GM18505 (cell line): ENCODE results near the gene SLC29A2.
"Not testable (repeated sequence)": the region's sequence is repeated elsewhere in the genome, so short reads cannot be mapped to it uniquely, and the experiment has no call there.

Source experiments
- ATAC-seq: cut with Tn5 transposase; IDR thresholded peaks from one replicate; pipeline ENCODE4 v1.9.1; 2021; ENCODE audit not compliant: unreplicated experiment
- POLR2A ChIP-seq: IDR thresholded peaks from 4 replicates; pipeline ENCODE4 v1.6.1; 2011; ENCODE audit warnings: borderline replicate concordance; ENCODE audit not compliant: insufficient read depth, insufficient read length; ENCODE audit errors: extremely low read depth

Gene SLC29A2

GRCh38 chr11:66328302-66329144 is 43.0 kb downstream of the SLC29A2 start:
- ATAC-seq, result peak; percentile 63

GRCh38 chr11:66328031-66328301 is 43.6 kb downstream of the SLC29A2 start:
- no peak for ATAC-seq
- TF ChIP-seq POLR2A, result no peak

More at GRCh38 chr11:66328302-66329144, 43.0 kb downstream of the SLC29A2 start:
- no peak for TF ChIP-seq POLR2A

- no peak for ATAC-seq
- TF ChIP-seq POLR2A, result no peak
Observed at GRCh38 chr11:66327171-66328030, 44.2 kb downstream of the SLC29A2 start.

- no peak for TF ChIP-seq POLR2A
- ATAC-seq, result no peak
Observed at GRCh38 chr11:66326261-66327111, 45.1 kb downstream of the SLC29A2 start.

GRCh38 chr11:66325263-66325671 is 46.3 kb downstream of the SLC29A2 start:
- no peak for TF ChIP-seq POLR2A
- ATAC-seq, result no peak

GRCh38 chr11:66324664-66325063 is 46.9 kb downstream of the SLC29A2 start:
- no peak for TF ChIP-seq POLR2A
- ATAC-seq, result no peak

- TF ChIP-seq POLR2A, result no peak
- no peak for ATAC-seq
Observed at GRCh38 chr11:66323684-66324083, 47.9 kb downstream of the SLC29A2 start.

- TF ChIP-seq POLR2A, result no peak
- ATAC-seq, result no peak
Observed at GRCh38 chr11:66322732-66323427, 48.7 kb downstream of the SLC29A2 start.

- no peak for TF ChIP-seq POLR2A
Observed at GRCh38 chr11:66321606-66322005, 50.0 kb downstream of the SLC29A2 start.

GRCh38 chr11:66320748-66321147 is 50.8 kb downstream of the SLC29A2 start:
- not testable (repeated sequence) for ATAC-seq

More at GRCh38 chr11:66321606-66322005, 50.0 kb downstream of the SLC29A2 start:
- no peak for ATAC-seq

- not testable (repeated sequence) for ATAC-seq
Observed at GRCh38 chr11:66320289-66320688, 51.3 kb downstream of the SLC29A2 start.

- ATAC-seq, result no peak
Observed at GRCh38 chr11:66318600-66318970, 53.0 kb downstream of the SLC29A2 start.

GRCh38 chr11:66317723-66318599 is 53.6 kb downstream of the SLC29A2 start:
- ATAC-seq, result no peak
- TF ChIP-seq POLR2A, result no peak

More at GRCh38 chr11:66318600-66318970, 53.0 kb downstream of the SLC29A2 start:
- TF ChIP-seq POLR2A, result no peak
